Left renal pelvis (tissue), 4 donors: ENCODE results near the gene KRTCAP2. TPM values are rescaled to one million over a fixed set of nuclear protein-coding genes. Genes with fewer than 3 reads are reported as not detected.
"Not testable (repeated sequence)": the region's sequence is repeated elsewhere in the genome, so short reads cannot be mapped to it uniquely, and the experiment has no call there.

Source experiments
- DNase-seq, 4 donors: peaks; one replicate each; pipeline ENCODE4 v3.0.0-alpha.2; 2013; ENCODE audit warnings: low read depth in 4 of 4, low spot score in 3 of 4
- polyA plus RNA-seq, 4 donors: library from polyadenylated mRNA; unstranded; fragments of 120-200 nt; gene quantifications; one replicate each; pipeline ENCODE4 v1.2.1, GENCODE V29; 2013; ENCODE audit not compliant: insufficient read length in 4 of 4

The KRTCAP2 gene
- polyA plus RNA-seq, 4 donors = 139 to 182 (median 152) TPM

GRCh38 chr1:155200920-155201319 is 27.8 kb upstream of the KRTCAP2 start:
- no peak for DNase-seq

GRCh38 chr1:155199792-155200191 is 26.7 kb upstream of the KRTCAP2 start:
- no peak for DNase-seq

- DNase-seq = no peak
Observed at GRCh38 chr1:155198547-155198906, 25.4 kb upstream of the KRTCAP2 start.

GRCh38 chr1:155197901-155198546 is 24.9 kb upstream of the KRTCAP2 start:
- DNase-seq = no peak

GRCh38 chr1:155196893-155197638 is 24.0 kb upstream of the KRTCAP2 start:
- DNase-seq = no peak

GRCh38 chr1:155196103-155196892 is 23.2 kb upstream of the KRTCAP2 start:
- no peak for DNase-seq

- DNase-seq = no peak
Observed at GRCh38 chr1:155195201-155196102, 22.3 kb upstream of the KRTCAP2 start.

- not testable (repeated sequence) for DNase-seq
Observed at GRCh38 chr1:155193991-155194240, 20.8 kb upstream of the KRTCAP2 start.

GRCh38 chr1:155193275-155193990 is 20.3 kb upstream of the KRTCAP2 start:
- peak in 1 of 4 donors; percentile 81 for DNase-seq

- DNase-seq = no peak
Observed at GRCh38 chr1:155192346-155193274, 19.5 kb upstream of the KRTCAP2 start.

GRCh38 chr1:155191904-155192303 is 18.8 kb upstream of the KRTCAP2 start:
- DNase-seq = no peak

- DNase-seq = not testable (repeated sequence)
Observed at GRCh38 chr1:155189926-155190325, 16.8 kb upstream of the KRTCAP2 start.

GRCh38 chr1:155188268-155188667 is 15.2 kb upstream of the KRTCAP2 start:
- no peak for DNase-seq

- DNase-seq = no peak
Observed at GRCh38 chr1:155187456-155187891, 14.4 kb upstream of the KRTCAP2 start.

GRCh38 chr1:155186794-155187455 is 13.8 kb upstream of the KRTCAP2 start:
- no peak for DNase-seq

GRCh38 chr1:155186067-155186793 is 13.1 kb upstream of the KRTCAP2 start:
- no peak for DNase-seq

- no peak for DNase-seq
Observed at GRCh38 chr1:155185783-155186066, 12.6 kb upstream of the KRTCAP2 start.
